CD14-positive monocyte (primary cell): ENCODE data around the gene MED9. TPM values are rescaled to one million over a fixed set of nuclear protein-coding genes. Genes with fewer than 3 reads are reported as not detected.

Experiments used
- DNase-seq, 3 donors: peaks; one replicate each; pipeline ENCODE4 v3.0.0-alpha.2; 2011 to 2022
- H2AFZ ChIP-seq: 2 replicates; pipeline ENCODE4 v1.6.0; 2012; ENCODE audit warnings: mild to moderate bottlenecking, low read depth, low read length, inconsistent platforms; ENCODE audit not compliant: insufficient read depth, poor library complexity, severe bottlenecking
- H3K27ac ChIP-seq, 2 donors: 1 replicate in 1 of 2; 2 replicates in 1 of 2; pipeline ENCODE4 v1.5.1; 2012 to 2013; ENCODE audit warnings: low read length in 2 of 2, control low read depth in 1 of 2, inconsistent platforms in 1 of 2, low read depth in 1 of 2, mild to moderate bottlenecking in 1 of 2
- H3K27me3 ChIP-seq, 2 donors: one replicate each; pipeline versions ENCODE4 v1.6.0 to v1.6.1; 2011 to 2013; ENCODE audit warnings: low read length in 2 of 2; ENCODE audit not compliant: control insufficient read depth in 2 of 2, insufficient read depth in 2 of 2
- H3K36me3 ChIP-seq, 2 donors: replicated peaks in 1 of 2; 1 replicate in 1 of 2; 2 replicates in 1 of 2; pipeline versions ENCODE4 v1.5.1 to v1.6.1; 2012 to 2013; ENCODE audit warnings: low read length in 2 of 2, control low read depth in 1 of 2, inconsistent platforms in 1 of 2, mild to moderate bottlenecking in 1 of 2; ENCODE audit not compliant: insufficient read depth in 2 of 2, control insufficient read depth in 1 of 2
- H3K4me1 ChIP-seq, 2 donors: 1 replicate in 1 of 2; 2 replicates in 1 of 2; pipeline versions ENCODE4 v1.5.1 to v1.6.1; 2012 to 2013; ENCODE audit warnings: low read length in 2 of 2, control low read depth in 1 of 2, inconsistent platforms in 1 of 2, mild to moderate bottlenecking in 1 of 2, moderate library complexity in 1 of 2; ENCODE audit not compliant: insufficient read depth in 2 of 2, control insufficient read depth in 1 of 2
- H3K4me2 ChIP-seq: replicated peaks from 2 replicates; pipeline ENCODE3; 2012; ENCODE audit warnings: low read length, moderate library complexity, mild to moderate bottlenecking; ENCODE audit not compliant: poor library complexity, severe bottlenecking; ENCODE audit errors: extremely low read depth
- H3K4me3 ChIP-seq, 3 experiments: fragments of 200-600 bp in 1 of 3; sonication (generic) in 1 of 3; replicated peaks in 1 of 3; 1 replicate in 2 of 3; 2 replicates in 1 of 3; pipeline ENCODE4 v1.5.1; 2011 to 2013; ENCODE audit warnings: low read length in 3 of 3, mild to moderate bottlenecking in 3 of 3, control low read depth in 2 of 3, low read depth in 2 of 3, inconsistent platforms in 1 of 3, moderate library complexity in 1 of 3
- H3K79me2 ChIP-seq: 2 replicates; pipeline ENCODE4 v1.6.0; 2012; ENCODE audit warnings: mild to moderate bottlenecking, control low read depth, inconsistent platforms, low read length, moderate library complexity; ENCODE audit not compliant: insufficient read depth
- H3K9ac ChIP-seq: 2 replicates; pipeline ENCODE4 v1.6.0; 2017; ENCODE audit warnings: low read length, mild to moderate bottlenecking; ENCODE audit not compliant: insufficient read depth, poor library complexity, severe bottlenecking
- H3K9me3 ChIP-seq, 2 donors: replicated peaks in 1 of 2; 1 replicate in 1 of 2; 2 replicates in 1 of 2; pipeline versions ENCODE4 v1.5.1 to v1.6.1; 2012 to 2013; ENCODE audit warnings: low read length in 2 of 2, control low read depth in 1 of 2; ENCODE audit not compliant: control insufficient read depth in 1 of 2, insufficient read depth in 1 of 2
- H4K20me1 ChIP-seq: 2 replicates; pipeline ENCODE4 v1.6.0; 2012; ENCODE audit warnings: mild to moderate bottlenecking, low read length, control low read depth, moderate library complexity; ENCODE audit not compliant: insufficient read depth
- H3K27ac Mint-ChIP-seq, 7 donors: one replicate each; pipeline ENCODE4 v1.8.0; 2020; ENCODE audit warnings: mild to moderate bottlenecking in 7 of 7, mixed read lengths in 7 of 7, moderate library complexity in 6 of 7, inconsistent platforms in 2 of 7
- H3K27me3 Mint-ChIP-seq, 3 donors: one replicate each; pipeline ENCODE4 v1.8.0; 2021 to 2022; ENCODE audit warnings: low read depth in 3 of 3, mild to moderate bottlenecking in 3 of 3, mixed read lengths in 3 of 3, moderate library complexity in 3 of 3, inconsistent platforms in 1 of 3
- H3K36me3 Mint-ChIP-seq, 2 donors: one replicate each; pipeline ENCODE4 v1.8.0; 2020; ENCODE audit warnings: mixed read lengths in 2 of 2, inconsistent platforms in 1 of 2, mild to moderate bottlenecking in 1 of 2
- H3K4me1 Mint-ChIP-seq: one replicate; pipeline ENCODE4 v1.8.0; 2020; ENCODE audit warnings: mild to moderate bottlenecking, mixed read lengths
- H3K4me3 Mint-ChIP-seq, 2 donors: one replicate each; pipeline ENCODE4 v1.8.0; 2020; ENCODE audit warnings: mild to moderate bottlenecking in 2 of 2, mixed read lengths in 2 of 2, moderate library complexity in 1 of 2
- H3K9me3 Mint-ChIP-seq, 7 donors: one replicate each; pipeline ENCODE4 v1.8.0; 2020 to 2022; ENCODE audit warnings: mixed read lengths in 7 of 7, mild to moderate bottlenecking in 6 of 7, moderate library complexity in 6 of 7, inconsistent platforms in 2 of 7
- CTCF ChIP-seq: fragments of 200-600 bp; IDR thresholded peaks from one replicate; pipeline ENCODE4 v1.8.0; 2022; ENCODE audit warnings: antibody characterized with exemption, mild to moderate bottlenecking
- WGBS: methylation state at CpG from one replicate; pipeline ENCODE4 v1.1.5; 2013; ENCODE audit warnings: missing lambda C conversion rate; ENCODE audit not compliant: insufficient coverage; 5-methylcytosine and 5-hydroxymethylcytosine counted together
- intact Hi-C, 2 donors: fragments of 100-400 bp; cut with micrococcal nuclease; formaldehyde crosslinking; loops; one replicate each; pipeline versions ENCODE4 v1.15.0 to v1.15.1; 2023
- polyA plus RNA-seq, 3 donors: library from polyadenylated mRNA; depleted of rRNA in 1 of 3; unstranded in 2 of 3; stranded (reverse) in 1 of 3; fragments of 300-500 nt in 2 of 3; fragments of >200 nt in 1 of 3; fragmentation: Illumina TruSeq in 2 of 3; gene quantifications; 1 replicate in 2 of 3; 2 replicates in 1 of 3; pipeline ENCODE4 v1.2.3, GENCODE V29; 2012 to 2021

Gene MED9
- polyA plus RNA-seq, 3 donors, result 5.6 to 6.9 (median 6.1) TPM

GRCh38 chr17:17491546-17491988, 14.8 kb downstream of the MED9 start:
- H3K27me3 ChIP-seq, result peaks cover 6 to 24% of the 10 kb centered on the region in 2 donors
- H3K27ac Mint-ChIP-seq, result no peak overlapping the region
- H3K36me3 Mint-ChIP-seq, result peaks cover 63 to 71% of the 10 kb centered on the region in 2 donors
- H3K9me3 ChIP-seq, result no peaks in the 10 kb centered on the region
- no peak overlapping the region for H3K4me3 Mint-ChIP-seq
- H3K36me3 ChIP-seq, result peaks cover 34 to 55% of the 10 kb centered on the region in 2 donors
- no peak for TF ChIP-seq CTCF
- H3K79me2 ChIP-seq, result no peaks in the 10 kb centered on the region
- H4K20me1 ChIP-seq, result peaks cover 38% of the 10 kb centered on the region
- WGBS, result 99% methylated on average over 10 of the region's 17 CpGs
- no peak overlapping the region for H2AFZ ChIP-seq
- H3K4me1 Mint-ChIP-seq, result peaks cover 16% of the 10 kb centered on the region
- no peak overlapping the region for H3K9ac ChIP-seq
- no peak overlapping the region for H3K27ac ChIP-seq
- no peak for DNase-seq
- peaks cover 16 to 23% of the 10 kb centered on the region in 2 donors for H3K4me1 ChIP-seq
- no peak overlapping the region for H3K4me2 ChIP-seq
- peaks cover 0 to 8% (median 4%) of the 10 kb centered on the region in 7 donors for H3K9me3 Mint-ChIP-seq
- H3K4me3 ChIP-seq, result no peak overlapping the region
- intact Hi-C loops, result no loop called here
- peaks cover 26 to 30% (median 28%) of the 10 kb centered on the region in 3 donors for H3K27me3 Mint-ChIP-seq

GRCh38 chr17:17492085-17492484, 15.3 kb downstream of the MED9 start:
- no peak overlapping the region for H3K27ac Mint-ChIP-seq
- H3K4me3 Mint-ChIP-seq, result no peak overlapping the region
- H4K20me1 ChIP-seq, result peaks cover 38% of the 10 kb centered on the region
- DNase-seq, result no peak
- H2AFZ ChIP-seq, result no peak overlapping the region
- H3K4me3 ChIP-seq, result no peak overlapping the region
- H3K36me3 Mint-ChIP-seq, result peaks cover 61 to 65% of the 10 kb centered on the region in 2 donors
- intact Hi-C loops, result no loop called here
- H3K4me1 Mint-ChIP-seq, result peaks cover 16% of the 10 kb centered on the region
- peaks cover 19 to 28% of the 10 kb centered on the region in 2 donors for H3K4me1 ChIP-seq
- peaks cover 0 to 8% (median 4%) of the 10 kb centered on the region in 7 donors for H3K9me3 Mint-ChIP-seq
- 95% methylated on average over 11 of the region's 11 CpGs for WGBS
- H3K79me2 ChIP-seq, result no peaks in the 10 kb centered on the region
- no peak for TF ChIP-seq CTCF
- peaks cover 6 to 26% of the 10 kb centered on the region in 2 donors for H3K27me3 ChIP-seq
- peaks cover 34 to 54% of the 10 kb centered on the region in 2 donors for H3K36me3 ChIP-seq
- no peak overlapping the region for H3K4me2 ChIP-seq
- H3K9me3 ChIP-seq, result no peaks in the 10 kb centered on the region
- no peak overlapping the region for H3K9ac ChIP-seq
- H3K27me3 Mint-ChIP-seq, result peaks cover 26 to 30% (median 28%) of the 10 kb centered on the region in 3 donors
- H3K27ac ChIP-seq, result no peak overlapping the region
